Astrocyte (in vitro differentiated cells and primary cell): ENCODE data around the gene KRT222. TPM values are rescaled to one million over a fixed set of nuclear protein-coding genes. Genes with fewer than 3 reads are reported as not detected.

Source experiments
- DNase-seq: peaks from one replicate; pipeline ENCODE4 v3.0.0-alpha.2; 2010; ENCODE audit warnings: low read depth
- FAIRE-seq: peaks from 2 replicates; lab custom pipeline; 2011; peaks lifted over from hg19 to GRCh38; lab: Jason Lieb, UNC
- H2AFZ ChIP-seq: 2 replicates; pipeline ENCODE4 v1.6.0; 2012; ENCODE audit warnings: low read depth, low read length, inconsistent platforms
- H3K27ac ChIP-seq: 2 replicates; pipeline ENCODE4 v1.5.1; 2011; ENCODE audit warnings: low read depth, low read length, inconsistent platforms
- H3K27me3 ChIP-seq: 2 replicates; pipeline ENCODE4 v1.6.0; 2011; ENCODE audit warnings: low read length, inconsistent platforms; ENCODE audit not compliant: insufficient read depth
- H3K36me3 ChIP-seq: 2 replicates; pipeline ENCODE4 v1.5.1; 2011; ENCODE audit warnings: low read length, inconsistent platforms; ENCODE audit not compliant: insufficient read depth
- H3K4me1 ChIP-seq: 2 replicates; pipeline ENCODE4 v1.5.1; 2011; ENCODE audit warnings: low read length, inconsistent platforms; ENCODE audit not compliant: insufficient read depth
- H3K4me2 ChIP-seq: 2 replicates; pipeline ENCODE4 v1.6.0; 2012; ENCODE audit warnings: low read length, inconsistent platforms
- H3K4me3 ChIP-seq: 2 replicates; pipeline ENCODE4 v1.5.1; 2011; ENCODE audit warnings: low read depth, mild to moderate bottlenecking, low read length, inconsistent platforms; ENCODE audit not compliant: insufficient read depth
- H3K79me2 ChIP-seq: 2 replicates; pipeline ENCODE4 v1.6.0; 2012; ENCODE audit warnings: mild to moderate bottlenecking, low read length, inconsistent platforms; ENCODE audit not compliant: insufficient read depth
- H3K9ac ChIP-seq: 2 replicates; pipeline ENCODE4 v1.6.0; 2012; ENCODE audit warnings: mild to moderate bottlenecking, low read length, inconsistent platforms
- H3K9me3 ChIP-seq: 2 replicates; pipeline ENCODE4 v1.5.1; 2012; ENCODE audit warnings: low read depth, mild to moderate bottlenecking, low read length, inconsistent platforms; ENCODE audit not compliant: insufficient read depth
- H4K20me1 ChIP-seq: 2 replicates; pipeline ENCODE4 v1.6.0; 2012; ENCODE audit warnings: low read length, inconsistent platforms; ENCODE audit not compliant: insufficient read depth
- H3K27ac Mint-ChIP-seq: one replicate; pipeline ENCODE4 v1.8.0; 2021; ENCODE audit warnings: mild to moderate bottlenecking, mixed read lengths; ENCODE audit not compliant: unreplicated experiment
- H3K27me3 Mint-ChIP-seq: one replicate; pipeline ENCODE4 v1.8.0; 2021; ENCODE audit warnings: low read depth, mixed read lengths; ENCODE audit not compliant: unreplicated experiment
- H3K36me3 Mint-ChIP-seq: one replicate; pipeline ENCODE4 v1.8.0; 2021; ENCODE audit warnings: low read depth, mixed read lengths; ENCODE audit not compliant: unreplicated experiment
- H3K4me1 Mint-ChIP-seq: one replicate; pipeline ENCODE4 v1.8.0; 2021; ENCODE audit warnings: low read depth, mixed read lengths; ENCODE audit not compliant: unreplicated experiment
- H3K4me3 Mint-ChIP-seq: one replicate; pipeline ENCODE4 v1.8.0; 2021; ENCODE audit warnings: mild to moderate bottlenecking, moderate library complexity, mixed read lengths; ENCODE audit not compliant: unreplicated experiment
- H3K9me3 Mint-ChIP-seq: one replicate; pipeline ENCODE4 v1.8.0; 2021; ENCODE audit warnings: mild to moderate bottlenecking, mixed read lengths; ENCODE audit not compliant: unreplicated experiment
- CTCF ChIP-seq: IDR thresholded peaks from 2 replicates; pipeline ENCODE4 v1.5.1; 2011; ENCODE audit warnings: low read depth, mild to moderate bottlenecking, inconsistent platforms, low read length, moderate library complexity; ENCODE audit not compliant: insufficient read depth
- EZH2 ChIP-seq: IDR thresholded peaks from 2 replicates; pipeline ENCODE4 v1.6.1; 2012; ENCODE audit warnings: mild to moderate bottlenecking, low read length, inconsistent platforms; ENCODE audit not compliant: insufficient read depth
- total RNA-seq: library from RNA; stranded (reverse); gene quantifications from 2 replicates; pipeline ENCODE4 v1.2.1, GENCODE V29; 2021

The KRT222 gene
- total RNA-seq, 1 donor from 2014 or later: 0.14 TPM

GRCh38 chr17:40699853-40700252, 34.9 kb upstream of the KRT222 start:
- no peaks in the 10 kb centered on the region for H4K20me1 ChIP-seq
- no peaks in the 10 kb centered on the region for H3K9me3 ChIP-seq
- Mint-ChIP-seq H3K27ac (no peak overlapping the region), H3K27me3 (peaks cover 14% of the 10 kb centered on the region), H3K4me1 (no peaks in the 10 kb centered on the region), H3K4me3 (no peak overlapping the region), H3K9me3 (no peaks in the 10 kb centered on the region), H3K36me3 (no peaks in the 10 kb centered on the region)
- H3K79me2 ChIP-seq: no peaks in the 10 kb centered on the region
- no peaks in the 10 kb centered on the region for H3K36me3 ChIP-seq
- FAIRE-seq (no peak), DNase-seq (no peak)
- no peak overlapping the region for H3K4me2 ChIP-seq
- no peak overlapping the region for H3K9ac ChIP-seq
- H2AFZ ChIP-seq: no peak overlapping the region
- no peaks in the 10 kb centered on the region for H3K4me1 ChIP-seq
- TF ChIP-seq EZH2 (no peak), CTCF (no peak)
- H3K4me3 ChIP-seq: no peak overlapping the region
- no peak overlapping the region for H3K27ac ChIP-seq
- peaks cover 23% of the 10 kb centered on the region for H3K27me3 ChIP-seq

- Mint-ChIP-seq H3K4me3 (no peak overlapping the region), H3K9me3 (no peaks in the 10 kb centered on the region), H3K27me3 (peaks cover 15% of the 10 kb centered on the region), H3K27ac (no peak overlapping the region), H3K36me3 (no peaks in the 10 kb centered on the region), H3K4me1 (no peaks in the 10 kb centered on the region)
- Histone ChIP-seq H3K36me3 (no peaks in the 10 kb centered on the region), H3K27me3 (peaks cover 23% of the 10 kb centered on the region), H3K79me2 (no peaks in the 10 kb centered on the region), H3K27ac (no peak overlapping the region), H3K4me1 (no peaks in the 10 kb centered on the region), H3K4me2 (no peak overlapping the region), H4K20me1 (no peaks in the 10 kb centered on the region), H2AFZ (no peak overlapping the region), H3K9me3 (no peaks in the 10 kb centered on the region), H3K9ac (no peak overlapping the region), H3K4me3 (no peak overlapping the region)
- FAIRE-seq: no peak
- no peak for DNase-seq
- TF ChIP-seq CTCF (no peak), EZH2 (no peak)
Observed at GRCh38 chr17:40699371-40699770, 34.4 kb upstream of the KRT222 start.

GRCh38 chr17:40697297-40697696, 32.3 kb upstream of the KRT222 start:
- Histone ChIP-seq H3K36me3 (no peaks in the 10 kb centered on the region), H3K27ac (no peak overlapping the region), H2AFZ (no peak overlapping the region), H3K27me3 (peaks cover 25% of the 10 kb centered on the region), H3K79me2 (no peaks in the 10 kb centered on the region), H3K4me1 (no peaks in the 10 kb centered on the region), H3K9me3 (no peaks in the 10 kb centered on the region), H3K4me2 (no peak overlapping the region), H3K4me3 (no peak overlapping the region), H3K9ac (no peak overlapping the region), H4K20me1 (no peaks in the 10 kb centered on the region)
- no peaks in the 10 kb centered on the region for H3K9me3 Mint-ChIP-seq
- peaks cover 17% of the 10 kb centered on the region for H3K27me3 Mint-ChIP-seq
- no peaks in the 10 kb centered on the region for H3K4me1 Mint-ChIP-seq
- TF ChIP-seq CTCF (no peak), EZH2 (no peak)
- DNase-seq: no peak
- H3K36me3 Mint-ChIP-seq: no peaks in the 10 kb centered on the region
- no peak for FAIRE-seq
- no peak overlapping the region for H3K27ac Mint-ChIP-seq
- H3K4me3 Mint-ChIP-seq: no peak overlapping the region
